Activated naive CD4-positive, alpha-beta T cell treated with anti-CD3 and anti-CD28 coated beads for 36 hours (primary cell): ENCODE data around the gene PARP8. TPM values are rescaled to one million over a fixed set of nuclear protein-coding genes. Genes with fewer than 3 reads are reported as not detected.
"Not testable (repeated sequence)": the region's sequence is repeated elsewhere in the genome, so short reads cannot be mapped to it uniquely, and the experiment has no call there.

Source experiments
- CTCF ChIA-PET: fragments of 350-600 bp; sonication (Branson Sonifier 250); formaldehyde crosslinking; loops from one replicate; lab custom pipeline; 2021; ENCODE audit warnings: antibody characterized with exemption; lab: Charles Lee
- DNase-seq: peaks from one replicate; pipeline ENCODE4 v3.0.0-alpha.2; 2020
- H3K27ac Mint-ChIP-seq: one replicate; pipeline ENCODE4 v1.8.0; 2021; ENCODE audit warnings: mild to moderate bottlenecking, mixed read lengths
- H3K27me3 Mint-ChIP-seq: one replicate; pipeline ENCODE4 v1.8.0; 2021; ENCODE audit warnings: low read depth, mixed read lengths
- H3K36me3 Mint-ChIP-seq: one replicate; pipeline ENCODE4 v1.8.0; 2021; ENCODE audit warnings: low read depth, mixed read lengths
- H3K4me1 Mint-ChIP-seq: one replicate; pipeline ENCODE4 v1.8.0; 2021; ENCODE audit warnings: low read depth, mixed read lengths
- H3K4me3 Mint-ChIP-seq: one replicate; pipeline ENCODE4 v1.8.0; 2021; ENCODE audit warnings: mild to moderate bottlenecking, moderate library complexity, mixed read lengths
- H3K9me3 Mint-ChIP-seq: one replicate; pipeline ENCODE4 v1.8.0; 2021; ENCODE audit warnings: mixed read lengths
- intact Hi-C: fragments of 100-400 bp; cut with micrococcal nuclease; formaldehyde crosslinking; loops from one replicate; pipeline ENCODE4 v1.15.1; 2023
- total RNA-seq, 2 experiments: library from RNA; stranded (reverse); gene quantifications; one replicate each; pipeline ENCODE4 v1.2.3, GENCODE V29; 2021

PARP8 gene
- total RNA-seq, 2 experiments from 2014 or later: 20.1 to 22.0 TPM

DNA sequence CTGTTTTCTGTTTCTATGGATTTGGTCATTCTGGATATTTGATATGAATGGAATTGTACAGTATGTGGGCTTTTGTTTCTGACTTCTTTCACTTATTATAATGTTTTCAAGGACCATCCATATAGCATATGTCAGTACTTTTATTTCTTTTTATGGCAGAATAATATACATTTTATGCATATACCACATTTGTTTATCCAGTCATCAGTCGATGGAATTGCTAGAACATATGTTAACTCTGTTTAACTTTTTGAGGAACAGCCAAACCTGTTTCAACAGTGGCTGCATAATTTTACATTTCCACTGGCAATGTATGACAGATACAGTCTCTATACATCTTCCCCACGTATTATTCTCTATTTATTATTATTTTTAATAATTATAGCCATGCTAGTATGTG lies 131.6 kb downstream of the PARP8 start:
- Mint-ChIP-seq H3K36me3 (peaks cover 46% of the 10 kb centered on the region), H3K27ac (no peak overlapping the region), H3K27me3 (no peaks in the 10 kb centered on the region), H3K9me3 (peaks cover 13% of the 10 kb centered on the region), H3K4me1 (no peaks in the 10 kb centered on the region), H3K4me3 (no peak overlapping the region)
- no peak for DNase-seq
- CTCF ChIA-PET: no interaction called here
- intact Hi-C loops: no loop called here

DNA sequence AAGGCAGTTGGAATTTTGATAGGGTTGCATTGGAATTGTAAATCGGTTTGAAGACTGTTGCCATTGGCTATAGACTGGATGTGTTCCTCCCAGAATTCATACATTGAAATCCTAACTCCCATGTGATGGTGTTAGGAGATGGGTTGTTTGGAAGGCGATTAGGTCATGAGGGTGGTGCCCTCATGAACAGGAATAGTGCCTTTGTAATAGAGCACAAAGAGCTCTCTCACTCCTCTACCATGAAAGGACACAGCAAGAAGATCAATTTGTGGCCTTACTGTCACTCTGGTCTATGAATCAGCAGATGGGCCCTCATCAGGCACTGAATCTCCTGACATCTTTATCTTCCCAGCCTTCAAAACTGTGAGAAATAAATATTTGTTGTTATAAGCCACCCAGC lies 133.2 kb downstream of the PARP8 start:
- no peak for DNase-seq
- intact Hi-C loops: no loop called here
- CTCF ChIA-PET: no interaction called here
- Mint-ChIP-seq H3K4me1 (peaks cover 4% of the 10 kb centered on the region), H3K9me3 (peaks cover 17% of the 10 kb centered on the region), H3K36me3 (peaks cover 53% of the 10 kb centered on the region), H3K27me3 (no peaks in the 10 kb centered on the region), H3K4me3 (no peak overlapping the region), H3K27ac (no peak overlapping the region)

DNA sequence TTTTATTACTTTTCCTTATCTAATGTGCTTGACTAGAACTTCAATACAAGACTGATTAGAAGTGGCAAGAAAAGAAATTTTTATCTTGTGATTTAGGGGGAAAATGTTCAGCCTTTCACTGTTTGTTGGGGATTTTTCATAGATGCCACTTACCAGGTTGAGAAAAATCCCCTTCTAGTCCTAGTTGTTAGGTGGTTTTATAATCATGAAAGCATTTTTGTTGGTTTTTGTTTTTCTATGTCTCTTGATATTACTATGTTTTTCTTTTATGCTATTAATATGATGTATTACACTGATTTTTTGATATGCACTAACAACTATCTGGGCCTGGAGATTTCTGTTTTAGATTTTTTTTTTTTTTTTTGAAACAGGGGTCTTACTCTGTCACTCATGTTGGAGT lies 134.0 kb downstream of the PARP8 start:
- DNase-seq: no peak
- CTCF ChIA-PET: no interaction called here
- peaks cover 6% of the 10 kb centered on the region for H3K4me1 Mint-ChIP-seq
- intact Hi-C loops: no loop called here
- peaks cover 47% of the 10 kb centered on the region for H3K36me3 Mint-ChIP-seq
- H3K4me3 Mint-ChIP-seq: no peak overlapping the region
- peaks cover 17% of the 10 kb centered on the region for H3K9me3 Mint-ChIP-seq
- no peak overlapping the region for H3K27ac Mint-ChIP-seq
- H3K27me3 Mint-ChIP-seq: no peaks in the 10 kb centered on the region

DNA sequence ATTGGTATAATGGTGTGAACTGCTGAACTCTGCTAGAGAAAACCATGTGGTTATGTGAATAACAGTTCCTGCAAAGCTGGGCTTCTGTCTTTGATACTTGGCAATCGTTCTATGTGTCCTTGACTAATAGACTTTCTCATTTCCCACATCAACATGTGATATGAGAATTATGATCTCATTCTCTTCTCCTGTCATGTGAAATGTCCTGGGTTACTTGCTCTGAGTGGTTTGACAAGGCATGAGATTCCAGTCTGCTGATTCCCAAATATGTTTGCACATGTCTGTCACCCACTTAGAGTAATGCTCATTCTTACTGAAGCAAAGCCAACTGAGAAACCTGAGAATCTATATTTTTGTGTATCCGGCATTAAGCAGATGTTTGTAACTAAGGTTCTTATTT lies 141.2 kb downstream of the PARP8 start:
- no peak for DNase-seq
- Mint-ChIP-seq H3K27me3 (no peaks in the 10 kb centered on the region), H3K36me3 (peaks cover 59% of the 10 kb centered on the region), H3K27ac (no peak overlapping the region), H3K4me3 (no peak overlapping the region), H3K9me3 (peaks cover 16% of the 10 kb centered on the region), H3K4me1 (peaks cover 6% of the 10 kb centered on the region)
- intact Hi-C loops: no loop called here
- CTCF ChIA-PET: no interaction called here

DNA sequence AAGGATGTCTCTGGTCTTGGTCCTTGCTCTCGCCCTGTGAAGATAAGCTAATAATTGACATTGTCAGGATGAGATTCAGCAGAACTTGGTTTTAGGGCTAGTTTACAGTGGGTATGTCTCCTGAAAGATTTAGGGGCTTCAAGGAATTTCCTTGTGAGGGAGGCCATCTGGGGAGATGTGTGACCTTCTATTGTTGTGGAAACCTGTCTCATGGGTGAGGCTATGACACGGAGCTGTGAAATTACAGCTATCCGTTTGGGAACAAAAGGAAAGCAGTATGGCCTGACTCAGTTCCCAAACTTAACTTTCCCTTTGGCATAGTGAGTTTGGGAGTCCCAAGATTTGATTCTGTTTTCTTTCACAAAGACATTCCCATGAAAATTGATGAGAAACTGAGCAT lies 142.0 kb downstream of the PARP8 start:
- H3K36me3 Mint-ChIP-seq: peaks cover 52% of the 10 kb centered on the region
- CTCF ChIA-PET: no interaction called here
- H3K9me3 Mint-ChIP-seq: peaks cover 9% of the 10 kb centered on the region
- no peak overlapping the region for H3K27ac Mint-ChIP-seq
- intact Hi-C loops: no loop called here
- no peaks in the 10 kb centered on the region for H3K27me3 Mint-ChIP-seq
- H3K4me3 Mint-ChIP-seq: no peak overlapping the region
- DNase-seq: no peak
- H3K4me1 Mint-ChIP-seq: peaks cover 6% of the 10 kb centered on the region

DNA sequence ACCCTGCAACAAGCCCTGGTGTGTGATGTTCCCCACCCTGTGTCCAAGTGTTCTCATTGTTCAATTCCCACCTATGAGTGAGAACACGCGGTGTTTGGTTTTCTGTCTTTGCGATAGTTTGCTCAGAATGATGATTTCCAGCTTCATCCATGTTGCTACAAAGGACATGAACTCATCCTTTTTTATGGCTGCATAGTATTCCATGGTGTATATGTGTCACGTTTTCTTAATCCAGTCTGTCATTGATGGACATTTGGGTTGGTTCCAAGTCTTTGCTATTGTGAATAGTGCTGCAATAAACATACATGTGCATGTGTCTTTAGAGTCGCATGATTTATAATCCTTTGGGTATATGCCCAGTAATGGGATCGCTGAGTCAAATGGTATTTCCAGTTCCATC lies 145.3 kb downstream of the PARP8 start:
- DNase-seq, CTCF ChIA-PET, intact Hi-C loops, H3K4me1 Mint-ChIP-seq, H3K27me3 Mint-ChIP-seq, H3K9me3 Mint-ChIP-seq, H3K27ac Mint-ChIP-seq, H3K4me3 Mint-ChIP-seq: not testable (repeated sequence)
- H3K36me3 Mint-ChIP-seq: peaks cover 40% of the 10 kb centered on the region

DNA sequence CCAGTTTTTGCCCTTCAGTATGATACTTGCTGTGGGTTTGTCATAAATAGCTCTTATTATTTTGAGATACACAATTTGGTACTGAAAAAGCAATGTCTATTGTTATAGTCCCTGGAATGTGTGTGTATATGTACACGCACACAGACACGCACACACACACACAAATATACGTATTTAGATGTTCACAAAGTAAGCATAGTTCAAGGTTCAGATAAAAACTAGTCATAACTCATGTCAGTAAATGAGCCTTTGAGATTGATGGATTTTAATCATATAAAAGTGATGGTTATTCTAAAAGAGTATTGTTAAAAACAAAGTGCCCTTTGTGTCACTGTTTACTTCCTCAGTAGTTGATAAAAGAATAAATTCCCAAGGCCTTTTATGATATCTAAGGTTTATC lies 147.3 kb downstream of the PARP8 start:
- H3K27me3 Mint-ChIP-seq: no peaks in the 10 kb centered on the region
- no peaks in the 10 kb centered on the region for H3K4me1 Mint-ChIP-seq
- intact Hi-C loops: no loop called here
- peaks cover 26% of the 10 kb centered on the region for H3K36me3 Mint-ChIP-seq
- CTCF ChIA-PET: no interaction called here
- H3K27ac Mint-ChIP-seq: no peak overlapping the region
- peaks cover 9% of the 10 kb centered on the region for H3K9me3 Mint-ChIP-seq
- H3K4me3 Mint-ChIP-seq: no peak overlapping the region
- DNase-seq: no peak

DNA sequence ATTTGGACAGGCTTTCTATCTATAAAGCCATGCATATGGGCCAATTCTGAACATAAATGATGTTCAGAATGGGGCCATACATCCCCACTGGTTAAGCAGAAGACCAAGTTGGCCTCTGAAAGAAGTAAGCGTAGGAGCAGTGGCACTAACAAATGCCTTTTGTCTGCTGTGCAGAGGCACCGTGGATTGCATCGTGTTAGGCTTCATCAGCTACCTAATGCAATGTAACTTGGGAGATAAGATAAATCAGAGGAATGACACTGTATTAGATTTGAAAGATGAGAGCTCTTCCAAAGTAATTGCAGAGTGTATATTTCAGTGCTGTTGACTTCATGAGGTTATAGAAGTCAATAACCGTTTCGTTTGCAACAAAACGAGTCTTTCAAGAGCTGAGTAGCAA lies 148.1 kb downstream of the PARP8 start:
- DNase-seq: no peak
- Mint-ChIP-seq H3K4me1 (no peaks in the 10 kb centered on the region), H3K4me3 (no peak overlapping the region), H3K36me3 (peaks cover 29% of the 10 kb centered on the region), H3K27me3 (no peaks in the 10 kb centered on the region), H3K9me3 (peaks cover 9% of the 10 kb centered on the region), H3K27ac (no peak overlapping the region)
- CTCF ChIA-PET: interaction anchor here (0.7 kb wide), 1 partner anchor 21 kb away, joined by 4 read pairs; no protein-coding TSS in a partner anchor
- intact Hi-C loops: no loop called here

DNA sequence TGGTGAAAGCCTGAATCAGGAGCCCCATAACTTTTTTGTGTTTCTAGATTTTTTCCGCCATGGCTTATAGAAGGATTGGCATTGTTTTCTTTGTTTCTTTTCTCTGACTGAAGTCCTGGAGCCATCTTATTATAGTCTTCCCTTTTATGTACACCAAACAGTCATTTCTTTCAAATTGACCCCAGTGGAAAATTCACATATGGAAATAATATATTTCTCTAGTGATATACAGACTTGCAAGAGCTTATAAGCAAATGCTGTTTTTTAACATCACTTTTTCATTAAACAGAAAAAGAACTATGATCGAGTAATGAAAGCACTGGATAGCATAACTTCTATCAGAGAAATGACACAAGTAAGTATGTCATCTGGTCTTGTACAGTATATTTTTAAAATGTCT lies 155.6 kb downstream of the PARP8 start:
- CTCF ChIA-PET: no interaction called here
- Mint-ChIP-seq H3K27ac (no peak overlapping the region), H3K9me3 (no peaks in the 10 kb centered on the region), H3K27me3 (no peaks in the 10 kb centered on the region), H3K36me3 (peaks cover 18% of the 10 kb centered on the region), H3K4me1 (no peaks in the 10 kb centered on the region), H3K4me3 (no peak overlapping the region)
- intact Hi-C loops: no loop called here
- no peak for DNase-seq

DNA sequence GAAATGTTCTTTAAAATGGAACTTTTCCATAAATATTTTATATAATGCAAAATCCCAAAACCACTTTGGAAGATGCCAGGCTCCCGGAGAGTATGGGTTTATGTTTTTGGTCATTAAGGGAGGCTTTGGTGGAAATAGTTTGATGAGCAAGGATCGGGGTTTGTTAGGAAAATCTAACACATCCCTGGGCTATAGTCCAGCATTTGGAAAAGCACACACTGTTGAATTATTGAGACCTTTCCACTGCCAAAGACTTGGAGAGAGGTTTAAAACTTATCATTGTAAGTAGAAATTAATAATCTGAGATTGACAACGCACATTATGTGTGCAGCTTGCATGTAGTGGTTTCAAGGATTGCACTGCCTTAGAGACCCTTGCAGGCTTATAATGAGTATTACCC lies 156.3 kb downstream of the PARP8 start:
- Mint-ChIP-seq H3K27ac (no peak overlapping the region), H3K4me3 (no peak overlapping the region), H3K4me1 (no peaks in the 10 kb centered on the region), H3K9me3 (no peaks in the 10 kb centered on the region), H3K27me3 (no peaks in the 10 kb centered on the region), H3K36me3 (peaks cover 23% of the 10 kb centered on the region)
- CTCF ChIA-PET: no interaction called here
- intact Hi-C loops: no loop called here
- no peak for DNase-seq

DNA sequence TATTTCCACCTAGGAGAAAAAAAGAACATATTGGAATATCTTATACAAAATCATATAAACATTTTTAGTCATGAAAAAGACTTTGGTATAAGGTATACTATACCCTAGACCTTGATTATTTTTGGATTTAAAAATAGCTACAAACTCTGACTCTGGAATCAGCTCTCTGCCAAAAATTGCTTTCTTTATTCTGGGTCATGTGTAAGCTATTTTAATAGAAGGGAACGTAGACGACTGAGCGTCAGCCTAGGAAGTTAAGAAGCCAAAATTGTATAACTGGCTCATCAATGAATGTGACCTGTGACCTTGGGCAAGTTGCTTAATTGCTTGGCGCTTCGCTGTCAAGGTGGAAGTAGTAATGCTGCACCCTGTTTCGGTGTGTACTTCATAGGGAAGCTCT lies 157.1 kb downstream of the PARP8 start:
- DNase-seq: no peak
- Mint-ChIP-seq H3K9me3 (no peaks in the 10 kb centered on the region), H3K27me3 (no peaks in the 10 kb centered on the region), H3K27ac (no peak overlapping the region), H3K4me1 (no peaks in the 10 kb centered on the region), H3K4me3 (no peak overlapping the region), H3K36me3 (peaks cover 28% of the 10 kb centered on the region)
- intact Hi-C loops: no loop called here
- CTCF ChIA-PET: no interaction called here

DNA sequence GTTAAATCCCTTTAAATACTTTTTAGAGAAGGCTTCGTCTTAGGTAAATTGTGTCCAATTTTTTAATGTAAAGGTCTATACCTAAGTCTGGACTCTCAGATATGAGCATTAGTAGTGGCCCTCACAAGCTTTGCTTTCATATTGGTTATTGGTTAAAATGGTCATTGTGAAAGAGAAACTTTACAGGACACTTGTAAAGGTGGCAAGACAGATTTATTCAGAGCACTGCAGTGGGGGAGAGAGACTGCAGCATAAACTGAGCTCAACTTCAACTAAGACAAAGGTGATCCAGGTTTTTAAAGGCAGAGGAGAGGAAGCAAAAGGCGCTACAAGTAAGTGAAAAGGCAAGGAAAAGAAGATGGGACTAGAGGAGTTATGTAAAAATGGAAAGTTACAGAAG lies 157.7 kb downstream of the PARP8 start:
- Mint-ChIP-seq H3K4me1 (no peaks in the 10 kb centered on the region), H3K36me3 (peaks cover 28% of the 10 kb centered on the region), H3K27me3 (no peaks in the 10 kb centered on the region), H3K9me3 (no peaks in the 10 kb centered on the region), H3K4me3 (no peak overlapping the region), H3K27ac (no peak overlapping the region)
- intact Hi-C loops: no loop called here
- no peak for DNase-seq
- CTCF ChIA-PET: interaction anchor here (0.6 kb wide), 1 partner anchor 15 kb away, joined by 4 read pairs; no protein-coding TSS in a partner anchor

DNA sequence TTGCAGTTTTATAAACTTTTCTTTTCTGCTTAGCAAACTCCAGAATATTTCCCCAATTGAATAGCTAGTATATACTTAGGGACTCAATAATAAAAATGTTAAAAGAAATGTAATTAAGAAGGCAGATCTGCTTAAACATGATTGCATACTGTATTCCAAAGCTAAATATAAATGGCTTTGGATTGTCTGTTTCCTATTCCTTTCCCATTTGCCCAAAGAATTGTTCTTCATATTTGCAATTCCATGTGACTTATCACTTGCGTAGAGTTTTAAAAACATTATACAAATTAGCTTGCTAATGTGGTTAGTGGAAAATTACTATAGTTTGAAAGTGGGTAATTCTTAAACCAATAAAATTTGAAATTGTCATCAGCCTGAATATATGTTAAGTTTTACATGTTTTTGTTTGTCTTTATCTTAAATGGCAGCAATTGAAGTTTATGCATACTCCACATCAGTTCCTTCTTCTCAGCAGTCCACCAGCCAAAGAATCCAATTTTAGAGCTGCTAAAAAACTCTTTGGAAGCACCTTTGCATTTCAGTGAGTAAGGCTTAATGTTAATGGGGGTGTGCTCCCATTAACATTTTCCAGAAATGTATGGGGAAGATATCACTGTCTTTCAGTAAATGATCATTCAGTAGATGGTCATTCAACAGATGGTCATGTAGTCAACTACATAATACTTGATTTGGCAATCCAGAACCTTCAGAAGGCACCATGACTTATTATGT lies 161.2 kb downstream of the PARP8 start:
- H3K4me1 Mint-ChIP-seq: no peaks in the 10 kb centered on the region
- no peaks in the 10 kb centered on the region for H3K9me3 Mint-ChIP-seq
- H3K27me3 Mint-ChIP-seq: no peaks in the 10 kb centered on the region
- no peak for DNase-seq
- peaks cover 26% of the 10 kb centered on the region for H3K36me3 Mint-ChIP-seq
- H3K27ac Mint-ChIP-seq: no peak overlapping the region
- intact Hi-C loops: no loop called here
- no peak overlapping the region for H3K4me3 Mint-ChIP-seq
- CTCF ChIA-PET: no interaction called here
